Measurements from ENCODE around the gene C14orf180. TPM values are rescaled to one million over a fixed set of nuclear protein-coding genes. Genes with fewer than 3 reads are reported as not detected.
"Not testable (repeated sequence)": the region's sequence is repeated elsewhere in the genome, so short reads cannot be mapped to it uniquely, and the experiment has no call there.

The C14orf180 gene
- total RNA-seq, 2 experiments from 2014 or later, result not detected

- no peak for DNase-seq
- CTCF ChIA-PET, result no interaction called here
- no peak for ATAC-seq
- no peaks in the 10 kb centered on the region for H3K9me3 Mint-ChIP-seq (ENCODE audit: low read depth)
- H3K4me3 Mint-ChIP-seq, result no peak overlapping the region
- H3K4me1 Mint-ChIP-seq, result no peaks in the 10 kb centered on the region
- peaks cover 4% of the 10 kb centered on the region for H3K27me3 Mint-ChIP-seq
- H3K36me3 Mint-ChIP-seq, result no peaks in the 10 kb centered on the region
- no peak overlapping the region for H3K27ac Mint-ChIP-seq
Observed at GRCh38 chr14:104634886-104635570, 55.5 kb downstream of the C14orf180 start.

- H3K27me3 Mint-ChIP-seq, result peaks cover under 1% of the 10 kb centered on the region
- H3K4me1 Mint-ChIP-seq, result no peaks in the 10 kb centered on the region
- no peaks in the 10 kb centered on the region for H3K9me3 Mint-ChIP-seq (ENCODE audit: low read depth)
- ATAC-seq (no peak), DNase-seq (no peak)
- no peak overlapping the region for H3K4me3 Mint-ChIP-seq
- CTCF ChIA-PET, result no interaction called here
- H3K36me3 Mint-ChIP-seq, result no peaks in the 10 kb centered on the region
- H3K27ac Mint-ChIP-seq, result no peak overlapping the region
Observed at GRCh38 chr14:104635717-104636116, 56.2 kb downstream of the C14orf180 start.

- CTCF ChIA-PET, result no interaction called here
- H3K27ac Mint-ChIP-seq, result no peak overlapping the region
- DNase-seq, result no peak
- no peak for ATAC-seq
- H3K27me3 Mint-ChIP-seq, result no peaks in the 10 kb centered on the region
- H3K36me3 Mint-ChIP-seq, result no peaks in the 10 kb centered on the region
- no peaks in the 10 kb centered on the region for H3K9me3 Mint-ChIP-seq (ENCODE audit: low read depth)
- H3K4me3 Mint-ChIP-seq, result no peak overlapping the region
- H3K4me1 Mint-ChIP-seq, result no peaks in the 10 kb centered on the region
Observed at GRCh38 chr14:104636131-104636530, 56.6 kb downstream of the C14orf180 start.

GRCh38 chr14:104636846-104637545 lies 57.4 kb downstream of the C14orf180 start:
- H3K27me3 Mint-ChIP-seq; H3K4me1 Mint-ChIP-seq; H3K4me3 Mint-ChIP-seq; H3K9me3 Mint-ChIP-seq (ENCODE audit: low read depth); H3K36me3 Mint-ChIP-seq; H3K27ac Mint-ChIP-seq; DNase-seq; CTCF ChIA-PET; ATAC-seq: not testable (repeated sequence)

GRCh38 chr14:104637546-104638003 lies 58.0 kb downstream of the C14orf180 start:
- DNase-seq, result no peak
- H3K4me1 Mint-ChIP-seq, result peaks cover 11% of the 10 kb centered on the region
- H3K36me3 Mint-ChIP-seq, result no peaks in the 10 kb centered on the region
- H3K27ac Mint-ChIP-seq, result no peak overlapping the region
- CTCF ChIA-PET, result no interaction called here
- no peak for ATAC-seq
- no peaks in the 10 kb centered on the region for H3K27me3 Mint-ChIP-seq
- no peaks in the 10 kb centered on the region for H3K9me3 Mint-ChIP-seq (ENCODE audit: low read depth)
- no peak overlapping the region for H3K4me3 Mint-ChIP-seq

GRCh38 chr14:104638190-104638589 lies 58.6 kb downstream of the C14orf180 start:
- ATAC-seq (no peak), DNase-seq (no peak)
- no peak overlapping the region for H3K27ac Mint-ChIP-seq
- CTCF ChIA-PET, result no interaction called here
- H3K27me3 Mint-ChIP-seq, result no peaks in the 10 kb centered on the region
- H3K9me3 Mint-ChIP-seq (ENCODE audit: low read depth), result no peaks in the 10 kb centered on the region
- no peaks in the 10 kb centered on the region for H3K36me3 Mint-ChIP-seq
- peaks cover 11% of the 10 kb centered on the region for H3K4me1 Mint-ChIP-seq
- H3K4me3 Mint-ChIP-seq, result no peak overlapping the region

GRCh38 chr14:104638927-104639450 lies 59.4 kb downstream of the C14orf180 start:
- Mint-ChIP-seq H3K4me3 (no peak overlapping the region), H3K4me1 (peaks cover 11% of the 10 kb centered on the region), H3K9me3 (ENCODE audit: low read depth) (no peaks in the 10 kb centered on the region), H3K36me3 (no peaks in the 10 kb centered on the region), H3K27me3 (no peaks in the 10 kb centered on the region), H3K27ac (no peak overlapping the region)
- CTCF ChIA-PET, result interaction anchor here (1.0 kb wide), 1 partner anchor 26 kb away, joined by 3 read pairs; no protein-coding TSS in a partner anchor
- ATAC-seq (no peak), DNase-seq (no peak)

GRCh38 chr14:104639471-104639870 lies 59.9 kb downstream of the C14orf180 start:
- ATAC-seq (no peak), DNase-seq (no peak)
- H3K27me3 Mint-ChIP-seq, result no peaks in the 10 kb centered on the region
- H3K27ac Mint-ChIP-seq, result no peak overlapping the region
- H3K4me1 Mint-ChIP-seq, result peaks cover 11% of the 10 kb centered on the region
- no peaks in the 10 kb centered on the region for H3K9me3 Mint-ChIP-seq (ENCODE audit: low read depth)
- no peak overlapping the region for H3K4me3 Mint-ChIP-seq
- no peaks in the 10 kb centered on the region for H3K36me3 Mint-ChIP-seq
- CTCF ChIA-PET, result interaction anchor here (1.0 to 1.3 kb wide), 3 partner anchors 26 to 562 kb away, joined by 3 to 5 read pairs (median 4); no protein-coding TSS in a partner anchor

Other genes with a start within 250 kb of the C14orf180 start
- not detected for gene TMEM179, start 25.0 kb downstream of the C14orf180 start, total RNA-seq
- gene INF2, start 109.9 kb downstream of the C14orf180 start, total RNA-seq, result 10 to 100 TPM; 59.9 to 63.6 TPM
- gene ADSS1, start 144.5 kb downstream of the C14orf180 start, total RNA-seq, result 1 to 10 TPM; 2.5 to 3.5 TPM
- 100 to 1,000 TPM; 127 to 140 TPM for gene SIVA1, start 173.4 kb downstream of the C14orf180 start, total RNA-seq
- 100 to 1,000 TPM; 178 to 202 TPM for gene AKT1, start 216.0 kb downstream of the C14orf180 start, total RNA-seq
- 1 to 10 TPM; 4.9 to 5.5 TPM for gene ZBTB42, start 221.3 kb downstream of the C14orf180 start, total RNA-seq

Data from activated CD8-positive, alpha-beta memory T cell treated with anti-CD3 and anti-CD28 coated beads, Interleukin-2, amount 10 ng/mL, durations not matched to agents 7 days and 5 days (primary cell).